ENCODE measurements around the gene KRTAP5-9. TPM values are rescaled to one million over a fixed set of nuclear protein-coding genes. Genes with fewer than 3 reads are reported as not detected.
"Not testable (repeated sequence)": the region's sequence is repeated elsewhere in the genome, so short reads cannot be mapped to it uniquely, and the experiment has no call there.

Gene KRTAP5-9
- total and polyA plus RNA-seq, 2 donors (not counting 3 experiments of a cell fraction or from before 2014, with no cell fraction given) = 0.28 TPM; not detected in 1

DNA sequence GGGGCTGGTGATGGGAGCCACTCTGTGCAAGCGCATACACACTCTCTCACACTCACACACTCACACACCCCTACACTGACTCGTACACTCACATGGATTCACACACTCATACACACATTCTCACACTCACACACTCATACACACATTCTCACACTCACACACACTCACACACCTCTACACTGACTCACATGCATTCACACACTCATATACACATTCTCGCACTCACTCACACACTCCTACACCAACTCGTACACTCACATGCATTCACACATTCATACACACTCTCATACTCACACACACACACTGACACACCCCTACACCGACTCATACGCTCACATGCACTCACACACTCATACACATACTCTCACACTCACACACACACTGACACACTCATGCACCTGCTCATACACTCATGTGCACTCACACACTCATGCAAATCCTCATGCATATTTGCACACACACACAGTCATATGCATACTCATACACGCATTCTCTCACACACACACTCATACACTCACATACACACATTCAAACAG is 29.3 kb downstream of the KRTAP5-9 start:
- no peak for TF ChIP-seq CTCF (IDR thresholded peaks at IDR 0.05; ENCODE audit: extremely low read depth in 1 of 2, insufficient read depth in 1 of 2, low read depth in 1 of 2, low read length in 2 of 2)
- TF ChIP-seq GATA2 (IDR thresholded peaks at IDR 0.05; ENCODE audit: insufficient read depth, insufficient read length, low read depth, low read length) = no peak
- no peak for TF ChIP-seq MAX (IDR thresholded peaks at IDR 0.05; ENCODE audit: insufficient read depth, insufficient read length)
- no peak for TF ChIP-seq FOS (IDR thresholded peaks at IDR 0.05; ENCODE audit: borderline replicate concordance, insufficient read depth, low read length)
- TF ChIP-seq MYC (IDR thresholded peaks at IDR 0.05; ENCODE audit: low read depth, low read length) = no peak
- TF ChIP-seq POLR2AphosphoS5 (IDR thresholded peaks at IDR 0.05; ENCODE audit: insufficient read depth, low read depth, low read length) = no peak
- no peak for TF ChIP-seq EZH2 (IDR thresholded peaks at IDR 0.05; ENCODE audit: borderline replicate concordance, low read depth, low read length, severe bottlenecking)
- TF ChIP-seq POLR2A (IDR thresholded peaks at IDR 0.05; ENCODE audit: low read depth, low read length) = no peak
- no peak for TF ChIP-seq JUN (IDR thresholded peaks at IDR 0.05; ENCODE audit: borderline replicate concordance, insufficient read depth, insufficient read length, low read depth)
- no peak for DNase-seq (ENCODE audit: low read depth, low spot score)
- Histone ChIP-seq H3K79me2 (ENCODE audit: control insufficient read depth, insufficient read depth, low read length) (no peaks in the 10 kb centered on the region), H3K36me3 (ENCODE audit: control insufficient read depth in 2 of 2, extremely low read depth in 1 of 2, insufficient read depth in 2 of 2, low read length in 2 of 2) (no peaks in the 10 kb centered on the region), H3K4me3 (replicated peaks in 1 of 3; ENCODE audit: insufficient read depth in 1 of 3, low read depth in 1 of 3, low read length in 3 of 3) (no peak overlapping the region), H3K27ac (ENCODE audit: insufficient read depth, low read depth, low read length) (no peak overlapping the region), H3K9me3 (replicated peaks; ENCODE audit: control insufficient read depth, insufficient read depth, low read length) (no peaks in the 10 kb centered on the region), H3K4me1 (ENCODE audit: control insufficient read depth, extremely low read depth, insufficient read depth, low read length) (no peaks in the 10 kb centered on the region), H3K4me2 (ENCODE audit: insufficient read depth, low read length) (no peak overlapping the region), H2AFZ (ENCODE audit: low read depth, low read length) (no peak overlapping the region), H3K9ac (replicated peaks; ENCODE audit: extremely low read depth, insufficient read depth, low read length) (no peak overlapping the region), H3K27me3 (ENCODE audit: control insufficient read depth in 2 of 2, insufficient read depth in 2 of 2, low read length in 2 of 2) (peaks cover 0 to 2% of the 10 kb centered on the region in 2 experiments), H3K9me1 (replicated peaks; ENCODE audit: control insufficient read depth, extremely low read depth, insufficient read depth, low read length) (no peaks in the 10 kb centered on the region), H4K20me1 (replicated peaks; ENCODE audit: control insufficient read depth, extremely low read depth, insufficient read depth, low read length) (no peaks in the 10 kb centered on the region)
- CTCF ChIA-PET = no interaction called here
- BruUV-seq (replicated peaks) = no TSS peak
- dilution Hi-C loops (cut with MboI; ENCODE audit: extremely low pct_ligation_motif_present, low sequenced_read_pairs) = no loop called here
- no peak for FAIRE-seq
- intact Hi-C loops (cut with micrococcal nuclease) = no loop called here
- POLR2A ChIA-PET = no interaction called here

GRCh38 chr11:71579513-71579912 is 31.3 kb downstream of the KRTAP5-9 start:
- H3K9me3 ChIP-seq (replicated peaks; ENCODE audit: control insufficient read depth, insufficient read depth, low read length); H3K27me3 ChIP-seq (ENCODE audit: control insufficient read depth in 2 of 2, insufficient read depth in 2 of 2, low read length in 2 of 2); H4K20me1 ChIP-seq (replicated peaks; ENCODE audit: control insufficient read depth, extremely low read depth, insufficient read depth, low read length); H3K79me2 ChIP-seq (ENCODE audit: control insufficient read depth, insufficient read depth, low read length); BruUV-seq (replicated peaks); FAIRE-seq; H3K9ac ChIP-seq (replicated peaks; ENCODE audit: extremely low read depth, insufficient read depth, low read length); DNase-seq (ENCODE audit: low read depth, low spot score); H2AFZ ChIP-seq (ENCODE audit: low read depth, low read length); POLR2A ChIA-PET; dilution Hi-C loops (cut with MboI; ENCODE audit: extremely low pct_ligation_motif_present, low sequenced_read_pairs); H3K9me1 ChIP-seq (replicated peaks; ENCODE audit: control insufficient read depth, extremely low read depth, insufficient read depth, low read length); intact Hi-C loops (cut with micrococcal nuclease); H3K4me2 ChIP-seq (ENCODE audit: insufficient read depth, low read length); H3K4me1 ChIP-seq (ENCODE audit: control insufficient read depth, extremely low read depth, insufficient read depth, low read length); H3K36me3 ChIP-seq (ENCODE audit: control insufficient read depth in 2 of 2, extremely low read depth in 1 of 2, insufficient read depth in 2 of 2, low read length in 2 of 2); H3K27ac ChIP-seq (ENCODE audit: insufficient read depth, low read depth, low read length); H3K4me3 ChIP-seq (replicated peaks in 1 of 3; ENCODE audit: insufficient read depth in 1 of 3, low read depth in 1 of 3, low read length in 3 of 3): not testable (repeated sequence)
- CTCF ChIA-PET = interaction anchor here (0.6 to 1.4 kb wide), 19 partner anchors 9 to 1109 kb away, joined by 3 to 28 read pairs (median 5); partner anchors contain the start of genes DHCR7, KRTAP5-10 and NADSYN1
